ENCODE data around the gene BTBD3.

DNA sequence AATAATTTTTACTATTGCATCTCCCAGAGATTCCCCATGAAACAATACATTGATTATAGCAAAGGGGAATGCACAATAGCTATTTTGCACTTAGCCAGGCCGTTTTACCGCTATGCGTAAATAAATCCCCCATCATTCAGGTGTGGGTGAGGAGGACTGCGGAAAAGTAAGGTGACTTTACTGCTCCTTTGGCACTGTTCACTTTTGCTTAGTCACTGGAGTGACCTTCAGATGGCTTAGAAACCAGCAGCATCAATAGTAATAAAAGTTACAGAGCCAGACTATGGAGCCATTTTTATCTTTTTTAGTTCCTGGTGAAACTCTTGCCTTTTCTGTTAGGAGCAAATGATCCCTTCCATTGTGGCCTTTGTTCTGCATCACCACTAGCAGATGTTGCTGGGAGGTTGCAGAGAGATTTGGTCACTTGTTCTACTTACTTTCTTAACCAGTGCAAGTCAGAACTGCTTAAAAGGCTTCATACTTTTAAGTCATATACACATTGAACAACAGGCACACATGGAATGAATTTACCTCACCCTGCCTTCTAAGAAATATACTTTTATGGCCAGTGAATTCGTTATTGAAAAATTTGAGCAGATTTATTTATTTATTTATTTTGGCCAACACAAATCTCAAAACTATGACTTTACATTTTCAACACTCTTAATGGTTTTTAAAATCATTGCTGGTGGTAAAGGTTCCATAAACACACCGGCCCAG is 12.1 kb upstream of the BTBD3 start:
- no peak for TF ChIP-seq POLR2A (IDR thresholded peaks at IDR 0.05; ENCODE audit: low read length)
- no peak for TF ChIP-seq GATA1 (IDR thresholded peaks at IDR 0.05; ENCODE audit: low read depth, low read length)

Data from erythroblast (primary cell).